NCI-H524 (cell line): ENCODE results near the gene CRY1.

Experiments used
- DNase-seq, 2 experiments: peaks; one replicate each; lab custom pipeline; 2025; lab: John Stamatoyannopoulos, UW

Gene CRY1

GRCh38 chr12:107093417-107094182 is at the start of gene CRY1:
Gene CRY1 (minus strand): TSS chr12:107093549. CDS start chr12:107092961, 588 bp downstream.
- peak; percentile 88 to 93 for DNase-seq

GRCh38 chr12:107139787-107140186 is 46.4 kb upstream of the CRY1 start:
- no peak for DNase-seq

- no peak for DNase-seq
Measured at GRCh38 chr12:107138990-107139389, 45.6 kb upstream of the CRY1 start.

- no peak for DNase-seq
Measured at GRCh38 chr12:107135177-107135576, 41.8 kb upstream of the CRY1 start.

GRCh38 chr12:107134558-107134957 is 41.2 kb upstream of the CRY1 start:
- peak; percentile 34 to 45 for DNase-seq

GRCh38 chr12:107133462-107133861 is 40.1 kb upstream of the CRY1 start:
- peak in 1 of 2 experiments; percentile 8 for DNase-seq

- peak; percentile 47 to 83 for DNase-seq
Measured at GRCh38 chr12:107131832-107132616, 38.7 kb upstream of the CRY1 start.

GRCh38 chr12:107130830-107131611 is 37.7 kb upstream of the CRY1 start:
- peak; percentile 73 to 90 for DNase-seq

GRCh38 chr12:107129315-107129930 is 36.1 kb upstream of the CRY1 start:
- no peak for DNase-seq

- DNase-seq: peak in 1 of 2 experiments; percentile 47
Measured at GRCh38 chr12:107127482-107128430, 34.4 kb upstream of the CRY1 start.

GRCh38 chr12:107126796-107127481 is 33.6 kb upstream of the CRY1 start:
- DNase-seq: peak in 1 of 2 experiments; percentile 36

GRCh38 chr12:107125833-107126232 is 32.5 kb upstream of the CRY1 start:
- DNase-seq: no peak

GRCh38 chr12:107122452-107122958 is 29.2 kb upstream of the CRY1 start:
- DNase-seq: peak; percentile 31 to 53

- DNase-seq: no peak
Measured at GRCh38 chr12:107119091-107119490, 25.7 kb upstream of the CRY1 start.

GRCh38 chr12:107118624-107119023 is 25.3 kb upstream of the CRY1 start:
- peak in 1 of 2 experiments; percentile 9 for DNase-seq

- no peak for DNase-seq
Measured at GRCh38 chr12:107115119-107115518, 21.8 kb upstream of the CRY1 start.

- DNase-seq: no peak
Measured at GRCh38 chr12:107111314-107111713, 18.0 kb upstream of the CRY1 start.

GRCh38 chr12:107109726-107110719 is 16.7 kb upstream of the CRY1 start:
- DNase-seq: no peak
